Left lung (tissue), 10 donors: ENCODE data around the gene MS4A15. TPM values are rescaled to one million over a fixed set of nuclear protein-coding genes. Genes with fewer than 3 reads are reported as not detected.
A peak's percentile ranks its signal among the peaks of the same experiment; 100 is the strongest.
"Not testable (repeated sequence)": the region's sequence is repeated elsewhere in the genome, so short reads cannot be mapped to it uniquely, and the experiment has no call there.

Experiments
- ATAC-seq: fragments of 200-7000 bp; cut with Tn5 transposase; one replicate; pipeline ENCODE4 v1.9.1; 2020; ENCODE audit warnings: moderate library complexity
- DNase-seq, 4 donors: peaks; one replicate each; pipeline ENCODE4 v3.0.0-alpha.2; 2013 to 2020
- H3K27ac ChIP-seq, 2 donors: fragments of 200-600 bp; sonication (generic) in 1 of 2; one replicate each; pipeline versions ENCODE4 v1.5.0 to v1.8.0; 2020 to 2021
- H3K27me3 ChIP-seq, 2 donors: fragments of 200-600 bp; sonication (generic) in 1 of 2; one replicate each; pipeline versions ENCODE4 v1.5.0 to v1.8.0; 2020 to 2021
- H3K36me3 ChIP-seq, 2 donors: fragments of 200-600 bp; sonication (generic) in 1 of 2; one replicate each; pipeline versions ENCODE4 v1.5.0 to v1.8.0; 2020 to 2021
- H3K4me1 ChIP-seq, 2 donors: fragments of 200-600 bp; one replicate each; pipeline ENCODE4 v1.8.0; 2021
- H3K4me3 ChIP-seq, 2 donors: fragments of 200-600 bp; sonication (generic) in 1 of 2; one replicate each; pipeline versions ENCODE4 v1.5.0 to v1.8.0; 2020 to 2021; ENCODE audit warnings: mild to moderate bottlenecking in 1 of 2
- H3K9me3 ChIP-seq, 2 donors: fragments of 200-600 bp; sonication (generic) in 1 of 2; one replicate each; pipeline versions ENCODE4 v1.5.0 to v1.8.0; 2020 to 2021
- intact Hi-C, 2 donors: fragments of 100-400 bp; cut with DNase I; formaldehyde crosslinking; loops; one replicate each; pipeline versions ENCODE4 v1.11.2 to v1.14.2; 2022
- polyA plus RNA-seq, 6 donors: library from polyadenylated mRNA; unstranded; fragments of 120-200 nt; gene quantifications; one replicate each; pipeline ENCODE4 v1.2.1, GENCODE V29; 2013; ENCODE audit not compliant: insufficient read length in 6 of 6
- total RNA-seq, 2 donors: library from RNA; stranded (reverse); fragmentation: NEBNext Ultra II Directional; extraction: Animal tissue kit (Norgen Biotek cat#: 25700); gene quantifications; one replicate each; pipeline ENCODE4 v1.2.1, GENCODE V29; 2021
- TF ChIP-seq, protein P1 (sequence below), 2 donors: fragments of 200-600 bp; sonication (generic) in 1 of 2; IDR thresholded peaks; one replicate each; pipeline versions ENCODE4 v1.5.0 to v1.8.0; 2021; ENCODE audit warnings: antibody characterized with exemption in 2 of 2
- donor health status: DM: no; HTN: yes; CAD: no.
- donor health status: DM: no; HTN: no; CAD: no.

MS4A15 gene
- total and polyA plus RNA-seq, 8 donors, result 8.7 to 13.4 TPM; not detected in 6

DNA sequence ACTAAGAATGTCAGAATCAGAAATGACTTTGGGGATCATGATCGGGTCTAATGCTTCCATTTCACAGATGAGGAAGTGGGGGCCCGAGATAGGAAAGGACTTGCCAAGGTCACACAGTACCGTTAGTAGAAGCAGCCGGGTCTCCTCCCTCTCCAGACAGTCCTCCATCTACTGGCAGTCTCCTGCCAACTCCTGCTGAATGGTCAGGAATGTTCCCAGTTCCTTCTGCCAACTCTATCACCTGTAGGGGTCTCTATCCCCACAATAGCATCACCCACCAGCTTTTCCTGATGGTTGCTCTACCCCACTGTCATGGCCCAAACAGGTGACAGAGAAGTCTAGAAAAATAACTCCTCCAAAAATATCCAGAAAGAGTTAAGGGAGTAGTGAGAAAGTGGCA, 61.4 kb downstream of the MS4A15 start:
- no peak overlapping the region for H3K4me3 ChIP-seq
- no peak overlapping the region for H3K27ac ChIP-seq
- H3K36me3 ChIP-seq, result no peaks in the 10 kb centered on the region
- TF ChIP-seq, protein P1, sequence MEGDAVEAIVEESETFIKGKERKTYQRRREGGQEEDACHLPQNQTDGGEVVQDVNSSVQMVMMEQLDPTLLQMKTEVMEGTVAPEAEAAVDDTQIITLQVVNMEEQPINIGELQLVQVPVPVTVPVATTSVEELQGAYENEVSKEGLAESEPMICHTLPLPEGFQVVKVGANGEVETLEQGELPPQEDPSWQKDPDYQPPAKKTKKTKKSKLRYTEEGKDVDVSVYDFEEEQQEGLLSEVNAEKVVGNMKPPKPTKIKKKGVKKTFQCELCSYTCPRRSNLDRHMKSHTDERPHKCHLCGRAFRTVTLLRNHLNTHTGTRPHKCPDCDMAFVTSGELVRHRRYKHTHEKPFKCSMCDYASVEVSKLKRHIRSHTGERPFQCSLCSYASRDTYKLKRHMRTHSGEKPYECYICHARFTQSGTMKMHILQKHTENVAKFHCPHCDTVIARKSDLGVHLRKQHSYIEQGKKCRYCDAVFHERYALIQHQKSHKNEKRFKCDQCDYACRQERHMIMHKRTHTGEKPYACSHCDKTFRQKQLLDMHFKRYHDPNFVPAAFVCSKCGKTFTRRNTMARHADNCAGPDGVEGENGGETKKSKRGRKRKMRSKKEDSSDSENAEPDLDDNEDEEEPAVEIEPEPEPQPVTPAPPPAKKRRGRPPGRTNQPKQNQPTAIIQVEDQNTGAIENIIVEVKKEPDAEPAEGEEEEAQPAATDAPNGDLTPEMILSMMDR (IDR thresholded peaks at IDR 0.05), result no peak
- peaks cover 14 to 58% of the 10 kb centered on the region in 2 donors for H3K27me3 ChIP-seq
- peaks cover 0 to 14% of the 10 kb centered on the region in 2 donors for H3K9me3 ChIP-seq
- ATAC-seq (no peak), DNase-seq (no peak)
- intact Hi-C loops, result no loop called here
- H3K4me1 ChIP-seq, result no peaks in the 10 kb centered on the region

DNA sequence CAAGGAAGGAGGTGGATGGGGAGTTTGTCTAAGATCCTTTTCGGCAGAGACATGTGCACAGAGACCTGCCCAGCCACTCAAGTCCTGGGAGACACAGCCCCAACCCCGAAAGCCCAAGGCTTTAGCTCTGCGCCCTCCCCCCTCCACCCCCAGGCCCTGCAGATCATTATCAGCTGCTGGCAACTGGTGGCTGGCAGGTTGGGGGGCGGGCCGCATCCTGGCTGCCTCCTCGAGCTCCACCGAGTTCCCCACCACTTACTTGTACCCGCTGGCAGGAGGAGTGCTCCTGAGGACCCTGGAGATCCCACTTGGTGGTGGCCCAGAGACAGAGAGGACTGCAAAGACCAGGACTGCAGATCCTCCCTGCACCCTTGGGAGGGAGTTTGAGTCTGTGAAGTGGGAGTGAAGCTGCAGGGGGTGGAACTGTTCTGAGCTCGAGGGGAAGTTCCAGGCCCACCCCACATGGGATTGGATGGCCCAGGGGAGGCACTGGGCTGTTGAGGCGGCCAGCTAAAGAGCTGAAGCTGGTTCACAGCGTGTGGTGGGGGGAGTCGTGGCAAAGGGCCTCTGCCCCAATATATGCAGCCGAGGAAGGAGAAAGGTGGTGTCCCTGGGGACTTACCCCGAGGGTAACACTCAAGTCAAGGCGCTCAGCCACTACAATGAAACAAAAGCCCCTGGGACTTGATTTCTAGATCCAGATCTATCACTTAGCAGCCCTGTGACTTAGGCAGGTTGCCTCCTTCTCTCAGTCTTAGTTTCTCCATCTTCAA, 65.3 kb downstream of the MS4A15 start:
- DNase-seq, result no peak
- Histone ChIP-seq H3K27me3 (peaks cover 13 to 68% of the 10 kb centered on the region in 2 donors), H3K36me3 (no peaks in the 10 kb centered on the region), H3K9me3 (peaks cover 0 to 7% of the 10 kb centered on the region in 2 donors), H3K4me1 (no peaks in the 10 kb centered on the region), H3K4me3 (no peak overlapping the region), H3K27ac (no peak overlapping the region)
- intact Hi-C loops, result no loop called here
- TF ChIP-seq, protein P1 (IDR thresholded peaks at IDR 0.05), result no peak
- ATAC-seq, result no peak

DNA sequence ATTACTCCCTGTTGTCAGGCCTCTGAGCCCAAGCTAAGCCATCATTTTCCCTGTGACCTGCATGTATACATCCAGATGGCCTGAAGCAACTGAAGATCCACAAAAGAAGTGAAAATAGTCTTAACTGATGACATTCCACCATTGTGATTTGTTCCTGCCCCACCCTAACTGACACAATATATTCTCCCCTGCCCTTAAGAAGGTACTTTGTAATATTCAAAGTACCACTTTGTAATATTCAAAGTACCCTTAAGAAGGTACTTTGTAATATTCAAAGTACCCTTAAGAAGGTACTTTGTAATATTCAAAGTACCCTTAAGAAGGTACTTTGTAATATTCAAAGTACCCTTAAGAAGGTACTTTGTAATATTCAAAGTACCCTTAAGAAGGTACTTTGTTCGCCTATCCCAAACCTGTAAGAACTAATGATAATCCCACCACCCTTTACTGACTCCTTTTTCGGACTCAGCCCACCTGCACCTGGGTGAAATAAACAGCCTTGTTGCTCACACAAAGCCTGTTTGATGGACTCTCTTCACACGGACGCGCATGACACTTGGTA, 67.2 kb downstream of the MS4A15 start:
- H3K27ac ChIP-seq, H3K4me1 ChIP-seq, H3K36me3 ChIP-seq, H3K9me3 ChIP-seq, DNase-seq, intact Hi-C loops, H3K4me3 ChIP-seq: not testable (repeated sequence)
- peak; percentile 72 for ATAC-seq
- peaks cover 13 to 68% of the 10 kb centered on the region in 2 donors for H3K27me3 ChIP-seq

DNA sequence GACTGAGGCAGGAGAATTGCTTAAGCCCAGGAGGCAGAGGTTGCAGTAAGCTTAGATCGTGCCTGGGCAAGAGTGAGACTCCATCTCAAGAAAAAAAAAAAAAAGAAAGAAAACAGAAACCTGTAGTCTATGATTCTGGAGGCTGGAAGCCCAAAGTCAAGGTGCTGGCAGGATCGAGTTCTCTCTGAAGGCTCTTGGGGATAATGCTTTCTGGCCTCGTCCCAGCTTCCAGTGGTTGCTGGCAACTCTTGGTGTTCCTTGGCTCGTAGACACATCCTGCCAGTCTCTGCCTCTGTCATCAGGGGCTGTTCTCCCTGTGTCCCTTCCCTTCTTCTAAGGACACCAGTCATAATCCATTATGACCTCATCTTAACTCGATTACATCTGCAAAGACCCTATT, 68.5 kb downstream of the MS4A15 start:
- no peak overlapping the region for H3K4me3 ChIP-seq
- H3K27ac ChIP-seq, result no peak overlapping the region
- TF ChIP-seq, protein P1 (IDR thresholded peaks at IDR 0.05), result no peak
- ATAC-seq (no peak), DNase-seq (no peak)
- no peaks in the 10 kb centered on the region for H3K9me3 ChIP-seq
- peaks cover 13 to 77% of the 10 kb centered on the region in 2 donors for H3K27me3 ChIP-seq
- intact Hi-C loops, result no loop called here
- no peaks in the 10 kb centered on the region for H3K36me3 ChIP-seq
- no peaks in the 10 kb centered on the region for H3K4me1 ChIP-seq

DNA sequence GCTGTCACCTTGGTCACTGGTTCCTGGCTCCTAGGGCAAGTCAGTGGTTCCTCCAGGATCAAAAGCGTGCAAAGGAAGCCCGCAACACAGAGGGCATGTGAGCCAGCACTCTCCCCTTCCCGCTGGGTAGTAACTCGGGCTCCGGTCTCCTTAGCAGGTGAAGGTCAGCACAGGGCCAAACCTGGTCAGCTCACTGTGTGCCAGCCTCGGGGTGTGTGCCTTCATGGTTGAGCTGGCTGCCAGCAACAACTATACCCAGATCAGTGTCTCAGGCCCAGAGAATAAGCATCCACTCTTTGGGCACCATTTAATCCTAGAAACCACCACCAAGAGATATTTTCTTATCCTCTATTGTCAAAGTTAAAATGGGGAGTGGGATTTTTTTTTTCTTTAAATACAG, 69.1 kb downstream of the MS4A15 start:
- no peak overlapping the region for H3K27ac ChIP-seq
- DNase-seq, result no peak
- H3K4me1 ChIP-seq, result no peaks in the 10 kb centered on the region
- peaks cover 13 to 77% of the 10 kb centered on the region in 2 donors for H3K27me3 ChIP-seq
- H3K36me3 ChIP-seq, result no peaks in the 10 kb centered on the region
- H3K4me3 ChIP-seq, result no peak overlapping the region
- no peak for ATAC-seq
- H3K9me3 ChIP-seq, result no peaks in the 10 kb centered on the region
- intact Hi-C loops, result no loop called here
- TF ChIP-seq, protein P1 (IDR thresholded peaks at IDR 0.05), result no peak

Other genes with a start within 250 kb of the MS4A15 start
- not detected for gene MS4A13, start 241.5 kb upstream of the MS4A15 start, total RNA-seq
- not detected for gene MS4A13, start 241.5 kb upstream of the MS4A15 start, polyA plus RNA-seq
- 10 to 100 TPM in 1 of 2 donors, not detected in 1; 11.8 TPM for gene MS4A8, start 57.3 kb upstream of the MS4A15 start, total RNA-seq
- 10 to 100 TPM in 4 of 6 donors, 1 to 10 TPM in 2; 4.9 to 18.1 (median 14.4) TPM for gene MS4A8, start 57.3 kb upstream of the MS4A15 start, polyA plus RNA-seq
- gene MS4A18, start 32.1 kb upstream of the MS4A15 start, total RNA-seq, result not detected
- not detected for gene MS4A18, start 32.1 kb upstream of the MS4A15 start, polyA plus RNA-seq
- gene MS4A10, start 28.5 kb downstream of the MS4A15 start, total RNA-seq, result not detected
- gene MS4A10, start 28.5 kb downstream of the MS4A15 start, polyA plus RNA-seq, result under 1 TPM in 5 of 6 donors, not detected in 1; 0.08 to 0.13 (median 0.10) TPM
- 10 to 100 TPM; 10.2 to 23.1 TPM for gene CCDC86, start 85.2 kb downstream of the MS4A15 start, total RNA-seq
- gene CCDC86, start 85.2 kb downstream of the MS4A15 start, polyA plus RNA-seq, result 10 to 100 TPM; 12.5 to 21.0 (median 16.5) TPM
- under 1 TPM in 1 of 2 donors, not detected in 1; 0.21 TPM for gene PTGDR2, start 99.1 kb downstream of the MS4A15 start, total RNA-seq
- under 1 TPM; 0.17 to 0.41 (median 0.21) TPM for gene PTGDR2, start 99.1 kb downstream of the MS4A15 start, polyA plus RNA-seq
- not detected for gene ZP1, start 110.7 kb downstream of the MS4A15 start, total RNA-seq
- under 1 TPM in 1 of 6 donors, not detected in 5; 0.11 TPM for gene ZP1, start 110.7 kb downstream of the MS4A15 start, polyA plus RNA-seq
- gene PRPF19, start 149.7 kb downstream of the MS4A15 start, total RNA-seq, result 10 to 100 TPM; 49.1 to 76.8 TPM
- gene PRPF19, start 149.7 kb downstream of the MS4A15 start, polyA plus RNA-seq, result 100 to 1,000 TPM; 112 to 144 (median 122) TPM
- gene TMEM109, start 157.3 kb downstream of the MS4A15 start, total RNA-seq, result 100 to 1,000 TPM; 105 to 130 TPM
- gene TMEM109, start 157.3 kb downstream of the MS4A15 start, polyA plus RNA-seq, result 100 to 1,000 TPM in 1 of 6 donors, 10 to 100 TPM in 5; 82.9 to 100 (median 91.5) TPM
- gene TMEM132A, start 167.6 kb downstream of the MS4A15 start, total RNA-seq, result 10 to 100 TPM; 12.3 to 37.1 TPM
- 10 to 100 TPM; 41.8 to 67.8 (median 47.7) TPM for gene TMEM132A, start 167.6 kb downstream of the MS4A15 start, polyA plus RNA-seq
- gene SLC15A3, start 195.3 kb downstream of the MS4A15 start, total RNA-seq, result 10 to 100 TPM; 60.4 to 96.4 TPM
- gene SLC15A3, start 195.3 kb downstream of the MS4A15 start, polyA plus RNA-seq, result 10 to 100 TPM; 13.8 to 23.1 (median 17.2) TPM
- 1 to 10 TPM; 1.7 to 6.3 TPM for gene CD6, start 214.8 kb downstream of the MS4A15 start, total RNA-seq
- 1 to 10 TPM in 3 of 6 donors, under 1 TPM in 3; 0.66 to 2.0 (median 1.3) TPM for gene CD6, start 214.8 kb downstream of the MS4A15 start, polyA plus RNA-seq